Measurements from ENCODE around the gene ITGBL1. TPM values are rescaled to one million over a fixed set of nuclear protein-coding genes. Genes with fewer than 3 reads are reported as not detected.

The ITGBL1 gene
- total and polyA plus RNA-seq, 2 experiments from 2014 or later, result 0.29 TPM; not detected in 1

- H4K20me1 ChIP-seq (replicated peaks; ENCODE audit: insufficient read depth), result no peaks in the 10 kb centered on the region
- H3F3A ChIP-seq (replicated peaks; ENCODE audit: low read depth), result no peaks in the 10 kb centered on the region
- no peak for DNase-seq (ENCODE audit: low spot score)
- no peaks in the 10 kb centered on the region for H3K9me3 Mint-ChIP-seq
- H3K27me3 ChIP-seq (ENCODE audit: insufficient read depth), result no peaks in the 10 kb centered on the region
- H3K36me3 Mint-ChIP-seq (ENCODE audit: low read depth), result no peaks in the 10 kb centered on the region
- H3K27ac Mint-ChIP-seq, result no peak overlapping the region
- H3K27me3 Mint-ChIP-seq (ENCODE audit: insufficient read depth, low read depth, poor library complexity), result peaks cover 2% of the 10 kb centered on the region
- no peak overlapping the region; the same call in none of the 2 replicates for H2AFZ ChIP-seq
- no peak for ATAC-seq
- H3K9me2 ChIP-seq (ENCODE audit: insufficient read depth), result no peaks in the 10 kb centered on the region
- no peaks in the 10 kb centered on the region for H3K79me2 ChIP-seq (replicated peaks; ENCODE audit: insufficient read depth)
- H3K4me1 Mint-ChIP-seq, result no peaks in the 10 kb centered on the region; the same call in 2 of the 3 replicates
- TF ChIP-seq CREB1 (CRISPR knock-in tag; IDR thresholded peaks at IDR 0.05; ENCODE audit: low read depth), result no peak
- TF ChIP-seq ZNF331 (CRISPR knock-in tag; IDR thresholded peaks at IDR 0.05; ENCODE audit: low read depth), result no peak
- no peak for TF ChIP-seq ZNF114 (CRISPR knock-in tag; IDR thresholded peaks at IDR 0.05)
- H3K4me1 ChIP-seq (ENCODE audit: insufficient read depth), result no peaks in the 10 kb centered on the region
- no peak overlapping the region for H3K27ac ChIP-seq (ENCODE audit: low read depth)
- H3K36me3 ChIP-seq (ENCODE audit: insufficient read depth), result no peaks in the 10 kb centered on the region
- no peak overlapping the region for H3K4me2 ChIP-seq
- no peak overlapping the region for H3K4me3 ChIP-seq
- H3K4me3 Mint-ChIP-seq, result no peak overlapping the region
These were observed 35.0 kb downstream of the ITGBL1 start for GRCh38 chr13:101487438-101487830.

GRCh38 chr13:101488734-101489133 lies 36.3 kb downstream of the ITGBL1 start:
- no peak overlapping the region for H3K27ac ChIP-seq (ENCODE audit: low read depth)
- H3K4me2 ChIP-seq, result no peak overlapping the region
- no peaks in the 10 kb centered on the region for H3K9me2 ChIP-seq (ENCODE audit: insufficient read depth)
- no peak overlapping the region for H3K4me3 ChIP-seq
- Mint-ChIP-seq H3K36me3 (ENCODE audit: low read depth) (no peaks in the 10 kb centered on the region), H3K27me3 (ENCODE audit: insufficient read depth, low read depth, poor library complexity) (peaks cover 2% of the 10 kb centered on the region), H3K9me3 (no peaks in the 10 kb centered on the region), H3K27ac (no peak overlapping the region), H3K4me3 (no peak overlapping the region), H3K4me1 (no peaks in the 10 kb centered on the region; the same call in 2 of the 3 replicates)
- no peaks in the 10 kb centered on the region for H4K20me1 ChIP-seq (replicated peaks; ENCODE audit: insufficient read depth)
- H3K79me2 ChIP-seq (replicated peaks; ENCODE audit: insufficient read depth), result no peaks in the 10 kb centered on the region
- H3F3A ChIP-seq (replicated peaks; ENCODE audit: low read depth), result no peaks in the 10 kb centered on the region
- ATAC-seq, result no peak
- H3K4me1 ChIP-seq (ENCODE audit: insufficient read depth), result no peaks in the 10 kb centered on the region
- H3K36me3 ChIP-seq (ENCODE audit: insufficient read depth), result no peaks in the 10 kb centered on the region
- DNase-seq (ENCODE audit: low spot score), result no peak
- H2AFZ ChIP-seq, result peak overlapping the region; percentile 30; the same call in 1 of the 2 replicates
- H3K27me3 ChIP-seq (ENCODE audit: insufficient read depth), result no peaks in the 10 kb centered on the region
- TF ChIP-seq EZH2phosphoT487 (IDR thresholded peaks at IDR 0.05; ENCODE audit: unreplicated experiment) (no peak), CTCF (conservative IDR thresholded peaks at IDR 0.05; ENCODE audit: low read depth in 2 of 2) (no peak), POLR2AphosphoS5 (IDR thresholded peaks at IDR 0.05; ENCODE audit: low read depth) (no peak), NANOG (IDR thresholded peaks at IDR 0.05; ENCODE audit: borderline replicate concordance) (no peak), ZNF331 (CRISPR knock-in tag; IDR thresholded peaks at IDR 0.05; ENCODE audit: low read depth) (no peak), CREB1 (CRISPR knock-in tag; IDR thresholded peaks at IDR 0.05; ENCODE audit: low read depth) (no peak), REST (IDR thresholded peaks at IDR 0.05; ENCODE audit: unreplicated experiment) (no peak), EZH2 (IDR thresholded peaks at IDR 0.05; ENCODE audit: low read depth, unreplicated experiment) (no peak), JUNB (IDR thresholded peaks at IDR 0.05; ENCODE audit: unreplicated experiment) (no peak), ETS1 (IDR thresholded peaks at IDR 0.05) (no peak), STAT1 (IDR thresholded peaks at IDR 0.05; ENCODE audit: unreplicated experiment) (no peak)

Measured in GM23338 (cell line).